Fibroblast of villous mesenchyme (primary cell): ENCODE results near the gene CYLD. TPM values are rescaled to one million over a fixed set of nuclear protein-coding genes. Genes with fewer than 3 reads are reported as not detected.
A peak's percentile ranks its signal among the peaks of the same experiment; 100 is the strongest.

Source experiments
- DNase-seq: peaks from one replicate; pipeline ENCODE4 v3.0.0-alpha.2; 2010; ENCODE audit warnings: low read depth
- H3K4me3 ChIP-seq: 2 replicates; pipeline ENCODE4 v1.5.1; 2011; ENCODE audit warnings: low read depth, mild to moderate bottlenecking, low read length
- CTCF ChIP-seq: IDR thresholded peaks from 2 replicates; pipeline ENCODE4 v1.5.1; 2012; ENCODE audit warnings: low read depth, mild to moderate bottlenecking, low read length; ENCODE audit not compliant: insufficient read depth
- total RNA-seq: library from RNA; depleted of rRNA; stranded (reverse); fragments of >200 nt; gene quantifications from 2 replicates; pipeline ENCODE4 v1.2.3, GENCODE V29; 2012

The CYLD gene
- total RNA-seq, 1 donor = 67.8 TPM

- no peak overlapping the region for H3K4me3 ChIP-seq
- DNase-seq = no peak
- TF ChIP-seq CTCF = no peak
These were observed 77.8 kb downstream of the CYLD start for GRCh38 chr16:50819706-50820105.

- TF ChIP-seq CTCF = no peak
- DNase-seq = no peak
- no peak overlapping the region for H3K4me3 ChIP-seq
These were observed 78.3 kb downstream of the CYLD start for GRCh38 chr16:50820225-50820624.

- TF ChIP-seq CTCF = peak; percentile 4
- H3K4me3 ChIP-seq = no peak overlapping the region
- DNase-seq = no peak
These were observed 79.7 kb downstream of the CYLD start for GRCh38 chr16:50821586-50821985.

GRCh38 chr16:50822671-50823070 lies 80.8 kb downstream of the CYLD start:
- no peak for DNase-seq
- no peak for TF ChIP-seq CTCF
- H3K4me3 ChIP-seq = no peak overlapping the region

- TF ChIP-seq CTCF = no peak
- H3K4me3 ChIP-seq = no peak overlapping the region
- DNase-seq = no peak
These were observed 85.0 kb downstream of the CYLD start for GRCh38 chr16:50826797-50827316.

- DNase-seq = no peak
- no peak overlapping the region for H3K4me3 ChIP-seq
- TF ChIP-seq CTCF = no peak
These were observed 86.3 kb downstream of the CYLD start for GRCh38 chr16:50828164-50828702.

GRCh38 chr16:50830698-50831097 lies 88.8 kb downstream of the CYLD start:
- DNase-seq = no peak
- H3K4me3 ChIP-seq = no peak overlapping the region
- TF ChIP-seq CTCF = no peak
